Nephron progenitor cell (in vitro differentiated cells): Measurements from ENCODE around the gene KIR3DL1.

ENCODE experiments used
- DNase-seq: peaks from one replicate; pipeline ENCODE4 v3.0.0; 2021
- H3K27ac Mint-ChIP-seq: 2 replicates; pipeline ENCODE4 v1.8.0; 2021; ENCODE audit warnings: mild to moderate bottlenecking, moderate library complexity, mixed read lengths
- H3K27me3 Mint-ChIP-seq: 2 replicates; pipeline ENCODE4 v1.8.0; 2021; ENCODE audit warnings: mild to moderate bottlenecking, low read depth, mixed read lengths; ENCODE audit not compliant: poor library complexity
- H3K36me3 Mint-ChIP-seq: 2 replicates; pipeline ENCODE4 v1.8.0; 2021; ENCODE audit warnings: low read depth, mixed read lengths
- H3K4me1 Mint-ChIP-seq: 2 replicates; pipeline ENCODE4 v1.8.0; 2021; ENCODE audit warnings: mixed read lengths
- H3K4me3 Mint-ChIP-seq: 2 replicates; pipeline ENCODE4 v1.8.0; 2021; ENCODE audit warnings: mild to moderate bottlenecking, moderate library complexity, mixed read lengths
- H3K9me3 Mint-ChIP-seq: 2 replicates; pipeline ENCODE4 v1.8.0; 2021; ENCODE audit warnings: mild to moderate bottlenecking, moderate library complexity, mixed read lengths
- TF ChIP-seq, protein P1 (sequence below): fragments of 200-600 bp; sonication (generic); IDR thresholded peaks from 2 replicates; pipeline ENCODE4 v1.5.0; 2021; ENCODE audit warnings: antibody characterized with exemption

Gene KIR3DL1

DNA sequence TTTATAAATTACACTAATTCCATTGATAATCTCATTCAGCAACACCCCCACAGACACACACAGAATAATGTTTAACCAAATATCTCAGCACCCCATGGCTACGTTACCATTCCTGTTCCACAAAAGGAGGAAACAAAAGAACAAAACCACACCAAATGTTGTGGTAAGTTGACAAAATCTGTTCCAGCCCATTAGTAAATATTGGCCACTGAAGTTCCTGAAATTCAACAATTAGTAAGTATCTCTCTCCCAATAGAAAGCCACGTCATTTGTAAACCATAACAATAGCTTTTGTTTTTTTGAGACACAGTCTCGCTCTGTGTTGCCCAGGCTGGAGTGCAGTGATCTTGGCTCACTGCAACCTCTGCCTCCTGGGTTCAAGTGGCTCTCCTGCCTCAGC is 55.4 kb downstream of the KIR3DL1 start:
- Mint-ChIP-seq H3K36me3 (no peaks in the 10 kb centered on the region), H3K4me1 (no peaks in the 10 kb centered on the region), H3K27me3 (no peaks in the 10 kb centered on the region), H3K27ac (no peak overlapping the region), H3K4me3 (no peak overlapping the region), H3K9me3 (peaks cover 81% of the 10 kb centered on the region)
- no peak for DNase-seq
- TF ChIP-seq, protein P1, sequence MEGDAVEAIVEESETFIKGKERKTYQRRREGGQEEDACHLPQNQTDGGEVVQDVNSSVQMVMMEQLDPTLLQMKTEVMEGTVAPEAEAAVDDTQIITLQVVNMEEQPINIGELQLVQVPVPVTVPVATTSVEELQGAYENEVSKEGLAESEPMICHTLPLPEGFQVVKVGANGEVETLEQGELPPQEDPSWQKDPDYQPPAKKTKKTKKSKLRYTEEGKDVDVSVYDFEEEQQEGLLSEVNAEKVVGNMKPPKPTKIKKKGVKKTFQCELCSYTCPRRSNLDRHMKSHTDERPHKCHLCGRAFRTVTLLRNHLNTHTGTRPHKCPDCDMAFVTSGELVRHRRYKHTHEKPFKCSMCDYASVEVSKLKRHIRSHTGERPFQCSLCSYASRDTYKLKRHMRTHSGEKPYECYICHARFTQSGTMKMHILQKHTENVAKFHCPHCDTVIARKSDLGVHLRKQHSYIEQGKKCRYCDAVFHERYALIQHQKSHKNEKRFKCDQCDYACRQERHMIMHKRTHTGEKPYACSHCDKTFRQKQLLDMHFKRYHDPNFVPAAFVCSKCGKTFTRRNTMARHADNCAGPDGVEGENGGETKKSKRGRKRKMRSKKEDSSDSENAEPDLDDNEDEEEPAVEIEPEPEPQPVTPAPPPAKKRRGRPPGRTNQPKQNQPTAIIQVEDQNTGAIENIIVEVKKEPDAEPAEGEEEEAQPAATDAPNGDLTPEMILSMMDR = no peak

DNA sequence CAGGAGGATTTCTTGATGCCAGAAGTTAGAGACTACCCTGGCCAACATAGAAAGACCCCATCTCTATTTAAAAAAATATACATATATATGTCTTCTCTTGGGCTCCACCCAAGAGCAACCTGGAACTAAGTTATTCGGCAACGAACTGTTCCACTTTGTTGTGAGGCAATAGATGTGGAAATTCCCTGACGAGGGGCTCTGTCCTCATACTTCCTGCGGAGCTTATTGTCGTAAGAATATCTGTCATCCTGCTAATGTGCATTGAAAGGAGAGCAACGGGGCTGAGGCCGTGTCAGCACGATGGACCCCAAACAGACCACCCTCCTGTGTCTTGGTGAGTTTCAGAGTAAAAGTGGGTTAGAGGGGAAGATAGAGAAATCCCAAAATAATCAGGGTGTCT is 57.7 kb downstream of the KIR3DL1 start, which contains the start of gene FCAR:
TSS of gene FCAR (plus strand) at position 246 of the 400 bp plus-strand sequence. CDS start at position 301, 55 bp downstream.
- no peak for DNase-seq
- peaks cover 80% of the 10 kb centered on the region for H3K9me3 Mint-ChIP-seq
- H3K27me3 Mint-ChIP-seq = peaks cover 3% of the 10 kb centered on the region
- no peak within 1 kb of the TSS for H3K4me3 Mint-ChIP-seq
- no peaks in the 10 kb centered on the region for H3K36me3 Mint-ChIP-seq
- H3K4me1 Mint-ChIP-seq = no peaks in the 10 kb centered on the region
- TF ChIP-seq, protein P1 = no peak
- H3K27ac Mint-ChIP-seq = no peak within 1 kb of the TSS

DNA sequence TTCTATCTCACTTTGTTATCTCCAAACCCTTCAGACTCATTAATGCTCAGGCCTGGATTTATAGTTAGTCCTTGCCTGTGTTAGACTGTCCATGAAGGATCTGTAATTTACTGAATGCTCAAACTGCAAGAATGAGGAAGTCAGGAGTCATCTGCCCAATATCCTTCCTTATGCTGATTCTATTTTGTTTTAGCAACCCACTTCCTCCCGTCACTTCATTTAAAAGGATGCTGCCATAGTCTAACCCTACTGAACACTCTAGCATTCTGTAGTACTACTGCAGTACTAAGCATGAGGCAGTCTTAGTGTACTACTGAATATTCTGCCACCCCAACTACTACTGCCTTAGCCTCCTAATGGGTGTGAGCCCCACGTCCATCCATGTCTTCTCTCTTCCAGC is 59.2 kb downstream of the KIR3DL1 start:
- Mint-ChIP-seq H3K27ac (no peak overlapping the region), H3K27me3 (peaks cover 3% of the 10 kb centered on the region), H3K9me3 (peaks cover 83% of the 10 kb centered on the region), H3K4me1 (no peaks in the 10 kb centered on the region), H3K4me3 (no peak overlapping the region), H3K36me3 (no peaks in the 10 kb centered on the region)
- TF ChIP-seq, protein P1 = no peak
- no peak for DNase-seq

DNA sequence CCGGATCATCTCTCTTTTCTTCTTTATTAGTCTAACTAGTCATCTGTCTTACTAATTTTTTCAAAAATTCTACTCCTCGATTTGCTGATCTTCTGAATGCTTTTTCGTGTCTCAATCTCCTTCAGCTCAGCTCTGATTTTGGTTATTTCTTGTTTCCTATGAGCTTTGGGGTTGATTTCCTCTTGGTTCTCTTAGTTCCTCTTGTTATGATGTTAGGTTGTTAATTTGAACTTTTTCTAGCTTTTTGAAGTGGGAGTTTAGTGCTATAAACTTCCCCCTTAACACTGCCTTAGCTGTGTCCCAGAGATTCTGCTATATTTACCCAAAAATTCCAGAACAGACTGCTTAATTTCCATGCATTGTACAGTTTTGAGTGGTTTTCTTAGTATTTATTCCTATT is 61.2 kb downstream of the KIR3DL1 start:
- Mint-ChIP-seq H3K9me3 (peaks cover 83% of the 10 kb centered on the region), H3K27ac (no peak overlapping the region), H3K36me3 (no peaks in the 10 kb centered on the region), H3K4me3 (no peak overlapping the region), H3K27me3 (peaks cover 6% of the 10 kb centered on the region), H3K4me1 (no peaks in the 10 kb centered on the region)
- TF ChIP-seq, protein P1 = no peak
- DNase-seq = no peak
